GM21390 (cell line): ENCODE measurements around the gene ITIH1.
"Not testable (repeated sequence)": the region's sequence is repeated elsewhere in the genome, so short reads cannot be mapped to it uniquely, and the experiment has no call there.

Source experiments
- ATAC-seq: cut with Tn5 transposase; IDR thresholded peaks from one replicate; pipeline ENCODE4 v1.9.1; 2021; ENCODE audit not compliant: unreplicated experiment

The ITIH1 gene

GRCh38 chr3:52774901-52775864 is 2.2 kb upstream of the ITIH1 start:
- ATAC-seq = no peak

DNA sequence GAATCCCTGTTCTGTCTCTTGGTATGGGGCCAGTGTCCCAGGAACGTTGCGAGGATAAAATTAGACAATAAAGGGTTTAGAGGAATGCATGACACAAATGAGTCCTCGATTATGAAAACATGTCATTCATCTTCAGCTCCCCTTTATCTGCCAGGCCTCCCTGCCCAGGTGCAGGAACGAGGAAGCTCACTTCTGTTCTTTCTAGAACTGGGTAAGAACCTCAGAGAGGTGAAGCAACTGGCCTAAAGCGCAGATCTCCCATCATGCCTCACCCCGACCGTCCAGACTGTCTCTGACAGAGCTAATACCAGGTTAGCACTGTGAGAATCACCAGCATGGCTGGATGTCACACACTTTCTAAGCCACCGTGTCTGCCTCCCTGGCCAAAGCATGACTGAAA is 1.5 kb upstream of the ITIH1 start:
- ATAC-seq = no peak

DNA sequence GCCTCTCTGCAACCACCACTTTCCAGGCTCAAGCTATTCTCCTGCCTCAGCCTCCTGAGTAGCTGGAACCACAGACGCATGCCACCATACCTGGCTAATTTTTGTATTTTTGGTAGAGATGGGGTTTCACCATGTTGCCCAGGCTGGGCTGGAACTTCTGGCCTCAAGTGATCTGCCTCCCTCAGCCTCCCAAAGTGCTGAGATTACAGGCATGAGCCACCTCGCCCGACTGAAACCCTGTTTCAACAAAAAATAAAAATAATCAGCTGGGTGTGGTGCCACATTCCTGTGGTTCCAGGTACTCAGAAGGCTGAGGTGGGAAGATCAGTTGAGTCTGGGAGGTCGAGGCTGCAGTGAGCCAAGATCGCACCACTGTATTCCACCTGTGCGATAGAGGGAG is 913 bp upstream of the ITIH1 start:
- ATAC-seq = not testable (repeated sequence)

GRCh38 chr3:52777959-52778805 is 783 bp downstream of the ITIH1 start:
- no peak for ATAC-seq

DNA sequence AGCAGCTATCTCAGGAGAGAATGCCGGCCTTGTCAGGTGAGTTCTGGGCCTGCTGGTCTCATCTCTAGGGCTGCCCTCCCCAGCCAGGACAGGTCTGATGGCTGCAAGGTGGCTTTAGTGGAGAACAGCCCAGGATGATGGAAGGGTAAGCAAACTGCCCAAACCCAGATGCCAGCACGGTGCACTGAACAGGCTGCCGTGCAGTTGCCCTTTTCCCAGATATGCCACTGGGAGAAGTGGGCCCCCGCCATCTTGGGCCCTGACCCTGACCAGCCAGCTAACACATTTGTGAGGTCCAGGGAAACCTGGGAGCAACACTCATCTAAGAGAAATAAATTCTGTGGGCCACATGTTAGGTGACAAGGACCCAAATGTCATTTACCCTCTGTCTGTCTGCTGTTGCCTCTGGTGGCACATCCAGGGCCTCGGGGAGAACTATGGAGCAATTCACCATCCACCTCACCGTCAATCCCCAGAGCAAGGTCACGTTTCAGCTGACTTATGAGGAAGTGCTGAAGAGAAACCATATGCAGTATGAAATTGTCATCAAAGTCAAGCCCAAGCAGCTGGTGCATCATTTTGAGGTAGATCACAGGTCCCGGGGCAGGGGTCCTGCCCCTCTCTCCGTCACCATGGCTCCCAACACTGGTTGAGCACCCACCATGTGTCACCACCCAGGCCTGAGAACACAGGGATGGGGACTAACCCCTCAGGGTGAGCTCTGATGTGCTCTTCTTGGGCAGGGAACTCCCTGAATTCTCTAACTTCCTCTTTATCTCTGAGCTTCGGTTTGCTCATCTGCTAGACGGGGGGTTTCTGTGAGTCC is 1.8 kb downstream of the ITIH1 start:
- ATAC-seq = peak; percentile 64

- ATAC-seq = no peak
Measured at GRCh38 chr3:52779837-52780585, 2.6 kb downstream of the ITIH1 start.

DNA sequence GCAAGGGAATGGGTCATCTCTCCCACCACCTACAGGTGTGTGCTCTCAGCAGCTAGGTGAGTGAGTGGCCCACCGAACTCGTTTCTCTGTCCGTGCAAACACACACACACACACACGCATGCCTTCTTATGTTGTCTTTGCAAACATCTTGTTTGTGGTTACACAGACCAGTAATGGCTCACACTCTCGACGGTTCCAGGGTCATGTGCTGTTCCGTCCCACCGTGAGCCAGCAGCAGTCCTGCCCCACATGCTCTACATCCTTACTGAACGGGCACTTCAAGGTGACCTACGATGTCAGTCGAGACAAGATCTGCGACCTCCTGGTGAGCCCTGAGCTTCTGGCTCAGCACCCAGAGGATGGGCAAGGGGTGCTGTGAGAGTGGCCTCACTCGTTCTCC is 4.3 kb downstream of the ITIH1 start:
- no peak for ATAC-seq

DNA sequence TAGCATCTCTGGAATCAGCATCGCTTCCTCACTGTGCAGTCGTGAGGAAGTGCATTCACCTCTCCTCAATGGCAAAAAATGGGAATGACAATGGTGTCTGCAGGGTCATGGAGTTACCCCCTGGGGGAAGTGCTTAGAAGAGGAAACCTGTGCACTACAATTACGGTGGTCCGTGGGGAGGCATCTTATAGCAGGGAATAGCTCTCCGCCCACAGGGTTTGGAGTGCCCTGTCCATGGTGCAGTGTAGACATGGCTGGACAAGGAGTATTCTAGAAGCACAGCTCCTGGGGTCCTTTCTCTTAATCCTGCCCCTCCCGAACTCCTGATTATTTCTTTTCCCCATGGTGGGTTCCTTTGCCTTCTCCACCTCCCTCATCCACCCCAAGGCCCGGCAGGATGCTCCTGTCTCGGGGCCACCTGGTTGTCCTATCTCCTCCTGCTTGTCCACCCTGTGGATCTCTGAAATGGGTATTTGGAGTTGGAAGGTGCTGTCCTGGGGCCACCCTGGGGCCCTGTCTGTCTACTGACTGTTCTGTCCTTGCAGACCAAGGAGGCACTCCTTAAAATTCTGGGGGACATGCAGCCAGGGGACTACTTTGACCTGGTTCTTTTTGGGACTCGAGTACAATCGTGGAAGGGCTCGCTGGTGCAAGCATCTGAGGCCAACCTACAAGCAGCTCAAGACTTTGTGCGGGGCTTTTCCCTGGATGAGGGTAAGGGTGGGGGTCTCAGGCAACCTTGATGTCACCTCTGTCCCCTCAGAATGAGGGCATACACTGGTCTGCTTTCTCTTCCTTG is 5.2 kb downstream of the ITIH1 start:
- ATAC-seq = no peak

DNA sequence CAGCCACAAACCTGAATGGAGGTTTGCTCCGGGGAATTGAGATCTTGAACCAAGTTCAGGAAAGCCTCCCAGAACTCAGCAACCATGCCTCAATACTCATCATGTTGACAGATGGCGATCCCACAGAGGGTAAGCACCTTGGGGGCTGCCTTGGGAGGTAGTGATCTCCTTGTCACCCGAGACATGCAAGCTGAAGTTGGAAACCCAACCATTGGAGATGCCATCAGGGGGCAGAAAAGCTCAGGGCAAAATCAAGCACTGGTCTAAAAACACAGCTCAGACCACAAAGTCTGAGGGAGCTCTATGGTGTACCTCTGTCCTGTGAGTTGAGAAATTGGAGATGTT is 5.8 kb downstream of the ITIH1 start:
- ATAC-seq = no peak

DNA sequence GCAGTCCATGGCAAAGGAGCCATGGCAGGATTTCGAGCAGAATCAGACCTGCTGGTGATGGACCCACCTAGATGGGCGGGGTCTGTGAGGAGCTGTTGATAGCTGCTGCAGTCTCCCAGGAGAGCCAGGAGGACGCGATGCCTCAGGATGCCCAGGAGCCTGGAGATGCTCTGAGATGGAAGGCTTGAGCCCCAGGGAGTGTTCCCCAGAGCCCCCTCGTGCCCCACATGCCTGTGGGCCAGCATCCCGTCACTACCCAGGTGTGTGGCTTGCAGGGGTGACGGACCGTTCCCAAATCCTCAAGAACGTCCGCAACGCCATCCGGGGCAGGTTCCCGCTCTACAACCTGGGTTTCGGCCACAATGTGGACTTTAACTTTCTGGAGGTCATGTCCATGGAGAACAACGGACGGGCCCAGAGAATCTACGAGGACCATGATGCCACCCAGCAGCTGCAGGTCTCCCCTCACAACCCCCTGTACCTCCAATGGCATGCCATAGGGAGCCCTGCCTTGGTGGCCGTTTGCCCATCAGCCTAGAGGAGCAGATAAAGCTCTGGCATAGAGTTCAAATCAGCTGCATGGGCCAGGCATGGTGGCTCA is 6.7 kb downstream of the ITIH1 start:
- no peak for ATAC-seq

GRCh38 chr3:52784931-52785590 is 7.7 kb downstream of the ITIH1 start:
- no peak for ATAC-seq

DNA sequence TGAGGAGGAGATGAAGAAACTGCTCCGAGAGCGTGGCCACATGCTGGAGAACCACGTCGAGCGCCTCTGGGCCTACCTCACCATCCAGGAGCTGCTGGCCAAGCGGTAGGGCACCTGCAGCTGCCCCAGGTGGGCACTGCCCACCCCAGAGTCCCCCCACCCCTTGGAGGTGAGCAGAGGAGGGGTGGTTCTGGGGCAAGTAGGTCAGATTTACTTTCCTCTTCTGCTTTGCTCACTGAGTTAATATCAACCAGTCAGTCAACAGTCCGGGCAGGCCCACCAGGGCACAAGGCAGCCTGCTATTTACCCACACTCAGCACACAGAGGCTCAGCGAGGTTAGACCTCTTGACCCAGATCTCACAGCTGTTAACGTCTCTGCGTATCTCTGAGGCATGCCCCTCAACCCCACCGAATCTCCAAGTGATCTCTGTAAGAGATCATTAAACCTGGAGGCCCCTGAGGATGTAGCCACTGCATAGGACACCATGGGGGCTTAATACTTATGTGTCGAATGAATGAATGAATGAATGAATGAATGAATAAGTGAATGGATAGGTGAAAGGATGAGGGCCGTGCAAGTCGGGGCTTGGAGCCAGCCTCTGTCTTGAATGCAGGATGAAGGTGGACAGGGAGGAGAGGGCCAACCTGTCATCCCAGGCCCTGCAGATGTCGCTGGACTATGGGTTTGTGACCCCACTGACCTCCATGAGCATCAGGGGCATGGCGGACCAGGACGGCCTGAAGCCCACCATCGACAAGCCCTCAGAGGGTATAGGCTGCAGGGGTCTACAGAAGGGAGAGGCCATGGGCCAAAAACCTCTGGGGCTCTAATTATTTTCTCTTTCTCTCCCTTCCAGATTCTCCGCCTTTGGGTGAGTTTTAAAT is 9.2 kb downstream of the ITIH1 start:
- ATAC-seq = no peak

DNA sequence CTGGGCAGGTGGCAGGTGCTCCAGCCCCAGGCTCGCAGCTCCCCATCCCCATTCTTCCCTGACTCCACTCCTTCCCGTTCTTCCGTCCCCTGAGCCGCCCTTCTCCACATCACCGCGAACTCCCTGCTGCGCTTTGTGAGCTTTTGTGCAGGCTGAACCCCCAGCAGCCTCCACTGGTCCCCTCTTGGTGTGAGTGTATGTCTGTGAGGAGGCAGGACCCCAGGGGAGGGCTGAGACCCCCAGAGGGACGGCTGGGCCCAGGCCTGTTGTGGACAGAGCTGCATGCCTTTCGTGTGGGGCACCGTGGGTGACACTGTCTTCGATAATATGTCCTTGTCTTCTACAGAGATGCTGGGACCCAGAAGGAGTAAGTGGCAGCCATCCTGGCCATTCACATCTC is 9.8 kb downstream of the ITIH1 start:
- ATAC-seq = no peak

- ATAC-seq = no peak
Measured at GRCh38 chr3:52787672-52788625, 10.6 kb downstream of the ITIH1 start.

GRCh38 chr3:52788890-52789745 is 11.7 kb downstream of the ITIH1 start:
- ATAC-seq = no peak

DNA sequence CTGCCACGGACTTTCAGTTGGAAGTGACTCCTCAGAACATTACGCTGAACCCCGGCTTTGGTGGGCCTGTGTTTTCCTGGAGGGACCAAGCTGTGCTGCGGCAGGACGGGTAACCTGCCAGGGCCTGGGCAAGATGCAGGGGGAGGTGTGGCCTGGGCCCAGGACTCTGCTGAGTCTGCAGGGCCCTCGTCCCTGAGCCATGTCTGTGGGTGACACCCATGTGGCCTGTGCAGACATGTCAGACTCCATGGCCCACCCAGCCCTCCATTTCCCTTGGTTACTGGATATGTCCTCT is 12.3 kb downstream of the ITIH1 start:
- ATAC-seq = no peak
